NOMO-1 (cell line): ENCODE measurements around the gene FBXO15.

Source experiments
- DNase-seq, 2 experiments: peaks; one replicate each; lab custom pipeline; 2025; ENCODE audit not compliant: unreplicated experiment in 2 of 2; lab: John Stamatoyannopoulos, UW

Gene FBXO15, protein sequence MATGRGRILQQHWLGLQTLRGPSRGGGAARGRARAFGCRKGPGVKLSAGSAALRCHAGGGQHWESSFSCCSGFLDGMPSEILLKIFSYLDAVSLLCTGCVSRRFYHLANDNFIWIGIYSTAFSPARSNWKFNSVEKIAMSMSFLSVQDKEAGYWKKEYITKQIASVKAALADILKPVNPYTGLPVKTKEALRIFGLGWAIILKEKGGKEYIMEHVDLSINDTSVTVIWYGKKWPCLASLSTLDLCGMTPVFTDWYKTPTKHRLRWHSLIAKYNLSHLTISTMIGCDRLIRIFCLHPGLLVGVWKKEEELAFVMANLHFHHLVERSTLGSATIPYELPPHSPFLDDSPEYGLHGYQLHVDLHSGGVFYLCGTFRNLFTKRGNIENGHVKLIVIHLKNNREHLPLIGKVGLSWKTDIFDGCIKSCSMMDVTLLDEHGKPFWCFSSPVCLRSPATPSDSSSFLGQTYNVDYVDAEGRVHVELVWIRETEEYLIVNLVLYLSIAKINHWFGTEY

GRCh38 chr18:74147779-74148542 lies at the start of gene FBXO15, which contains the start of gene TIMM21:
FBXO15 (minus strand) TSS chr18:74147834; CDS start chr18:74147785, 49 bp downstream.
TIMM21 (plus strand) TSS chr18:74148523; CDS start chr18:74148809, 286 bp downstream.
- peak; percentile 98 for DNase-seq

DNA sequence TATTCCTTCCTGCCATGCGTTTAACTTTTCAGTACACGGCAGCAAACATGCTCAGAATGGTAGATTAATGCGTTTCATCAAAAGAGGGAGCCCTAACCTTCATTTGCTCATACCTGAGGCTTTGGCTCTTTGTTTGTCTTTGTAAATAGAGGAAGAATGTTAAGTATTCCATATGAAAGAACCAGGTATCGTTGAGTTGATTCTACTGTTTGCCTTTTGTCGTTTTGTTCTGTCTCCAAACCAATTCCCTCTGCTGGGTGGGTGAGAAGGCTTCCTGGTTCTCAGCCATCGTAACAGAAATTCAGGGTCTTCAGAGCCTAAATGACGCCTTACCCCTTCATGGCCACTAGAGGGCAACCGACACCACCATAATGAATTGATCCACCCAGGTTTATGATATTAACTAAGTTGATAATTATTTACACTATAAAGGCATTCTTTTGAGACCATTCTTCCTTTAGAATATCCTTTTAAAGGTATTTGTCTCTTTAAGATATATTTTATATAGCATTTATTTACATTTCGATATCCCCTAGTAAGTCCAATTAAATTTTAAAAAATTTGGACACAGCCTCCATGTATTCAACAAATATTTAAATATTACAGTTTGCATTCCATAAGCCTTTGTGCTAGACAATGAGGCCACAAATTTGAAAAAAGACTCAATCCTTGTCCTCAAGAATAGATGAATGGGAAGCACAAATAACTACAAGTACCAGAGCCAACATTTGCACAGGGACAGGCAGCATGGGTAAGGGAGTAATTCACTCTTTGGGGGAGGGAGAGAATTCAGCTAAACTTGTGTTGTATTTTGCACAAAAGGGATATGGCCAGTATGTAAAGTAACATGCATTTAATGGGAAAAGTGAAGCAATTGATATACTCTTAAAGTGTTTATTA lies 48.8 kb upstream of the FBXO15 start:
- DNase-seq, result peak; percentile 51 to 77

DNA sequence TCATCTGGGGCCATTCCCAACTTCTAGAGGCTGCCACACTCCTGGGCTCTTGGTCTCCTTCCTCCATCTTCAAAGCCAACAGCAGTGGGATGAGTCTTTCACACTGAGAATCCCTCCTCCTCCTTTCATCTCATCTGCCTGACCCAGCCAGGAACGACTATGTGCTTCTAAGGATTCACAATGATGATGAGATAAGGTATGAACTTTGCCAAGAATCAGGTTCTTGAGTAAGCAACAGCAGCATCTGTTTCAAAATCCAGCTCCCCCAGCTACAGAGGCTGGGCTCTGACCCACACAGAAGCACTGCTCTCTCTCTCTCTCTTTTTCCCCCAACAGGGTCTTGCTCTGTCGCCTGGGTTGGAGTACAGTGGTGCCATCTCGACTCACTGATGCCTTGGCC lies 47.1 kb upstream of the FBXO15 start:
- DNase-seq, result no peak

DNA sequence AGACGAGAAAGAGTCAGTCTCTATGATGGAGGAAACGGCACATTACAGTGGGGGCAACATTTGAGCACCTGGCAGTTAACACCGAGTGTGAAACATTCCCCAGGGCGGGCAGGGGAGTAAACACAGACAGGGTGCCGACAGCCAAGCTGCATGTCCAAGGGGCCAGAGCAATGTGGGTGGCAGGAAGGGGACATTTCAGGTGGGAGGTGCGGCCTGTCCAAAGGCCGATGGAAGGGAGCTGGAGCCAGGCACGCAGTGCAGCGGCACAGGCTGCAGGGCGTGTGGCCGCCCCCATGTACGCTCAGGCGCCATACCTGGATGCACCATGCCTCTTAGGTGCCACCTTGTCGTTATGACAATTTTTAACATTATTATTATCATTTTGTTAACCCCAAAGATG lies 43.9 kb upstream of the FBXO15 start:
- DNase-seq, result no peak

DNA sequence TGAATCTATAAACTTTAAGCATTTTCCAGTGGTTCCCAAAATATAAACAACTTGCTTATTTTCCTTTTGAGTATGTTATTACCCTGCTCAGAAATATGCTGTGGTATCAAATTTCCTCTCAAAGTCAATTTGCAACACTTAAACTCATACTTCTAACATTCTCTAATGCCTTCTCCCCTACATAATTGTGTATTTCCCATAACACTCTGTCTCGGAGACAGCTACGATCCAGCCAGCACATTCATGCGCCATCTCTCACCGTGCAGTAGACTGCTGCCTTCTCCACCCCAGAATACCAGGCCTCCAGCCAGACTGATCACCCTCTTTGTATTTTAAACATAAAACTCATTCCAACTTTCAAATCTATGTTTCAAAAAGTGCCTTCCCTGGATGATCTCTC lies 42.5 kb upstream of the FBXO15 start:
- DNase-seq, result no peak

DNA sequence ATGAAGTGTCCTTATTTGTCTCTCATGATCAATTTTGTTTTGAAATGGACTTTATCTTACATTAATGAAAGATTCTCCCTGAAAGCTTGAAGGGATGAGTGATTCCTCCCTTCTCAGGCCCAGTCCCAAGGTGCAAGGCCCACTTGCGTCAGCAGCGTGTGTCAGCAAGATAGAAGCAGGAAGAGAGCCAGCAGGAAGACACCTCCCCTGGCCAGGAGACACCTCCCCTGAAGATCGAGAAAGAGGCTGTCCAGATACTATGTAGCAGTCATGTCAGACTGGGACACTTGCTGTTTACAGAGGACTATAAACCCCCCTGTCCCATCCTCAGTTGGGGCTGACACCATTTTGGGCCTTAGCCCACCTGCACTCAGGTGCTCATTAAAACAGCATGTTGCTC lies 39.0 kb upstream of the FBXO15 start:
- no peak for DNase-seq

DNA sequence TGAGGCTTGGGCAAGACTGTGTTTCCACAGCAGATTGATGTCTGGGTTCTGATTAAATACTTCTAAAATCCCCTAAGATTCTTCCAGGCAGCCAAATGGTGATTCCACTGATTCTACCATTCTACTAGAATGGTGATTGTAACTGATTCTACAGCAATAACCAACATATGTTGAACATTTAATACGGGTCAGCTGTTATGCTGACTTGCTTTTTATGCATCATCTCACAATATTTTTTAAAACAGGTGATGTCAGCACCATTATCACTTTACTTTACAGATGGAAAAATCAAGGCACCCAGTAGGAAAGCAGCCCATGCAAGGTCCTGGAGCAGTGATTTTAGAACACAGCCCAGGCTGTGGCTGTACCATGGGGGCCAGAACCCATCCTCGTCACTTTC lies 38.2 kb upstream of the FBXO15 start:
- no peak for DNase-seq

- DNase-seq, result no peak
Observed at GRCh38 chr18:74184875-74185274, 37.2 kb upstream of the FBXO15 start.

GRCh38 chr18:74183130-74183529 lies 35.5 kb upstream of the FBXO15 start:
- DNase-seq, result no peak

- no peak for DNase-seq
Observed at GRCh38 chr18:74182335-74182734, 34.7 kb upstream of the FBXO15 start.

DNA sequence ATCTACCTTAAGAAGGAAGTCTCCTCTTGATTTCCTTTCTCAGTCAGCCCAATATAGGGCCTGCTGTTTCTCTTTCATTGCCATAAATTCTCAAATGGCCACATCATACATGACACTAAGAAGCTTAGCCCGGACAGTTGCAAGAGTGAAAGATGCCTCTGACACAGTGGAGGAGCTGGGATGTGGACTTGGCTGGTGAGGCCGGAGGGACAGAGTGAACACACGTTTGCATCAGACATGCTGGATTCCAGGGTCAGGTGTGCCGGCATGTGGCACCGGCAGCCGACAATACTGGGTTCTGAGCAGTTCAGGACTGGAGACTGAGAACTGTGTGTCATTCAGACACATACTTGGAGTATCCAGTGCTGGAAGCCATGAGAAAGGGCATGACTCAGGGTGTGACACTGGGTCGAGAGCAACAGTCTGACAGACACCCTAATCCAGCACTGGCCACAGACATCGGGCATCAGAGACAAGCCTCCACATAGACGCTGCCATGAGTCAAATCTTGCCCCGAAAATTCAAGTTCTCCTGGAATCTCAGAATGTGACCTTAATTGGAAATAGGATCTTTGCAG lies 32.1 kb upstream of the FBXO15 start:
- no peak for DNase-seq

DNA sequence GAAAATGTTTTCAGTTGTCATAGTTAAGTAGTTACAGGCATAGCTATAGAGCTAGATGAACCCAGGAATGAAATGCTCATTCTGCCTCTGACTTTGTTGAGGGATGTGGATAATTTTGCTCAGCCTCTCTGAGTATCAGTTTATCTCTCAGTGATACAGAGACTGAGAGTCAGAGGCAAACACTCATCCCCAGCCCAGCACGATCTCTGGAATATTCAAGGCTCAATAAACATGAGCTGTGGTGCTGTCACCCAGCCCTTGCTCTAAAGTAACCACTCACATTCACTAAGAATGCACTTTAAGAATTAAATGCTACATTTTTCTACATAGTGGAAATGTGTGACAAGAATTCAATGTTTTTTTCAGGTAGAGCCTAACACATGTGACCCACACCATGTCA lies 31.2 kb upstream of the FBXO15 start:
- DNase-seq, result no peak

GRCh38 chr18:74175658-74176057 lies 28.0 kb upstream of the FBXO15 start:
- DNase-seq, result no peak

DNA sequence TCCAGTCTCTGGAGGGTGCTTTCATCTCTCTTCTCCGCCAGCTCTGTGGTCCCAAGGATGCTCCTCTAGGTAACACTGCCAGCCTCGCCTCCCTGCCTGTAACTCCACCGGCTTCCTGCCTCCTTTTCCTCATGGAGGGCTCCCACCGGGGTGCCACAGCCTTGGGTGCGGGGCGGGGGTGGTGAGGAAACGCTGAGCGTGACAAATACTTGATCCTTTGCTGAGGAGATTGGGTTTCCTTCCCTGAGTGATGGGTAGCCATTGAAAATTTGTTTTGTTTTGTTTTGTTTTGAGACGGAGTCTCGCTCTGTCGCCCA lies 25.8 kb upstream of the FBXO15 start:
- no peak for DNase-seq

GRCh38 chr18:74172697-74173433 lies 25.2 kb upstream of the FBXO15 start:
- DNase-seq, result no peak

- DNase-seq, result peak; percentile 32 to 65
Observed at GRCh38 chr18:74171910-74172606, 24.4 kb upstream of the FBXO15 start.

- DNase-seq, result no peak
Observed at GRCh38 chr18:74166386-74166785, 18.8 kb upstream of the FBXO15 start.

DNA sequence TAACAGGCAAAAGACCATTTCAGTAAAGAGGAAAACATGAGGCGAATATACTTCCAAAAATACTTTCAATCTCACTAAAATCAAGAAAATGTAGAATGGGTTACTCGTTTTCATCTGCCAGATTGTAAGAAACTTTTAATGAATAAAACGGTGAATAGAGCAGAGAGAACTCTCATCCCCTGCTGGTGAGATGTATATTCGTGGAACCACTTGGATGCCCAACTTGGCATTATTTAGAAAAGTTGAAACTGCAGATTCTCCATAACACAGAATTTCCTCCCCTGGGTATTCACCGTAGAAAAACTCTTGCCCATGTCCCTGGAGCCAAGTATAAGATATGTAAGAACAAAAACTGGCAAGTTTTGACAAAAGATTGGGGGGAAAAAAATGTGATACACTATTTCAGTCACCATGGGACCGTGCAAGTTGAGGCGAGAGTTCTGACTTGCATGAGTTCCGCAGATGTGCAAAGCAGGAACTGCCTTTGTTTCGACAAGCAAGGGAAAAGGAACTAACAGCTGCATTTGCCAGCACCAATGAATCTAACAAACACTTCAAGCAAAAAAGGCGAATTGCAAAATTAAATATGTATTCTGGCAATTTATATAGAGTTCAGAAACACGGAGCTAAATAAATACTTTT lies 15.5 kb upstream of the FBXO15 start:
- peak; percentile 31 to 77 for DNase-seq

- DNase-seq, result no peak
Observed at GRCh38 chr18:74155276-74155675, 7.6 kb upstream of the FBXO15 start.
